Measurements from ENCODE around the gene SHROOM1.

GRCh38 chr5:132781029-132781428 lies 49.4 kb downstream of the SHROOM1 start:
- TF ChIP-seq, protein P1, sequence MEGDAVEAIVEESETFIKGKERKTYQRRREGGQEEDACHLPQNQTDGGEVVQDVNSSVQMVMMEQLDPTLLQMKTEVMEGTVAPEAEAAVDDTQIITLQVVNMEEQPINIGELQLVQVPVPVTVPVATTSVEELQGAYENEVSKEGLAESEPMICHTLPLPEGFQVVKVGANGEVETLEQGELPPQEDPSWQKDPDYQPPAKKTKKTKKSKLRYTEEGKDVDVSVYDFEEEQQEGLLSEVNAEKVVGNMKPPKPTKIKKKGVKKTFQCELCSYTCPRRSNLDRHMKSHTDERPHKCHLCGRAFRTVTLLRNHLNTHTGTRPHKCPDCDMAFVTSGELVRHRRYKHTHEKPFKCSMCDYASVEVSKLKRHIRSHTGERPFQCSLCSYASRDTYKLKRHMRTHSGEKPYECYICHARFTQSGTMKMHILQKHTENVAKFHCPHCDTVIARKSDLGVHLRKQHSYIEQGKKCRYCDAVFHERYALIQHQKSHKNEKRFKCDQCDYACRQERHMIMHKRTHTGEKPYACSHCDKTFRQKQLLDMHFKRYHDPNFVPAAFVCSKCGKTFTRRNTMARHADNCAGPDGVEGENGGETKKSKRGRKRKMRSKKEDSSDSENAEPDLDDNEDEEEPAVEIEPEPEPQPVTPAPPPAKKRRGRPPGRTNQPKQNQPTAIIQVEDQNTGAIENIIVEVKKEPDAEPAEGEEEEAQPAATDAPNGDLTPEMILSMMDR (conservative IDR thresholded peaks at IDR 0.05; ENCODE audit: low read depth, low read length), result no peak
- TF ChIP-seq EZH2 (IDR thresholded peaks at IDR 0.05; ENCODE audit: borderline replicate concordance, low read depth, low read length, poor library complexity, severe bottlenecking), result no peak
